SH-SY5Y (cell line): ENCODE results near the gene ASB2.

Experiments used
- GATA2 ChIP-seq: IDR thresholded peaks from 2 replicates; pipeline ENCODE4 v1.6.1; 2011; ENCODE audit warnings: mild to moderate bottlenecking, low read depth, low read length
- GATA3 ChIP-seq: IDR thresholded peaks from 2 replicates; pipeline ENCODE4 v1.6.1; 2011; ENCODE audit warnings: low read depth, mild to moderate bottlenecking, low read length, moderate library complexity

- TF ChIP-seq GATA2, result no peak
- TF ChIP-seq GATA3, result no peak
Measured at GRCh38 chr14:93928184-93929047, 48.0 kb downstream of the ASB2 start.
